IPS DF 4.7 (cell line): Measurements from ENCODE around the gene GLCE.

Experiments
- DNase-seq: peaks from one replicate; pipeline ENCODE4 v3.0.0-alpha.2; 2013; ENCODE audit warnings: low spot score; ENCODE audit errors: extremely low read depth

Gene GLCE

DNA sequence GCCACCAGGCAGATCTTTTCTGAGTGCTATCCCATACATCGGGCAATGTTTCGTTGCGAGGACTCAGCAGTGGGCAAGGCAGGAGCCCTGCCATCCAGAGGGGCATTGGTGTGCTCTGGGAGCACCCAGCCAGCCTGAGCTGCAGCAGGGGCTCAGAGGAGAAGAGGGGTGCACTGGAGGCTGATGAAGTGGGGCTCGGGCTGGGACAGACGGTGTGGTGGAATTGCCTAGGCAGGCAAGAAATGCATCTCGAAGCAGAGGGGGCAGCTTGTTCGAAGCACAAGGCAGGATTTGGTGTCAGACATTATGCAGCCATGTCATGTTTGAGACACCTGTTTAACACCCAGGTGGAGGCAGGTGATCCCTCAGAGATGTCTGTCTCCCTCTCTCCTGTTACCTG is 157.6 kb downstream of the GLCE start:
- DNase-seq, result no peak

DNA sequence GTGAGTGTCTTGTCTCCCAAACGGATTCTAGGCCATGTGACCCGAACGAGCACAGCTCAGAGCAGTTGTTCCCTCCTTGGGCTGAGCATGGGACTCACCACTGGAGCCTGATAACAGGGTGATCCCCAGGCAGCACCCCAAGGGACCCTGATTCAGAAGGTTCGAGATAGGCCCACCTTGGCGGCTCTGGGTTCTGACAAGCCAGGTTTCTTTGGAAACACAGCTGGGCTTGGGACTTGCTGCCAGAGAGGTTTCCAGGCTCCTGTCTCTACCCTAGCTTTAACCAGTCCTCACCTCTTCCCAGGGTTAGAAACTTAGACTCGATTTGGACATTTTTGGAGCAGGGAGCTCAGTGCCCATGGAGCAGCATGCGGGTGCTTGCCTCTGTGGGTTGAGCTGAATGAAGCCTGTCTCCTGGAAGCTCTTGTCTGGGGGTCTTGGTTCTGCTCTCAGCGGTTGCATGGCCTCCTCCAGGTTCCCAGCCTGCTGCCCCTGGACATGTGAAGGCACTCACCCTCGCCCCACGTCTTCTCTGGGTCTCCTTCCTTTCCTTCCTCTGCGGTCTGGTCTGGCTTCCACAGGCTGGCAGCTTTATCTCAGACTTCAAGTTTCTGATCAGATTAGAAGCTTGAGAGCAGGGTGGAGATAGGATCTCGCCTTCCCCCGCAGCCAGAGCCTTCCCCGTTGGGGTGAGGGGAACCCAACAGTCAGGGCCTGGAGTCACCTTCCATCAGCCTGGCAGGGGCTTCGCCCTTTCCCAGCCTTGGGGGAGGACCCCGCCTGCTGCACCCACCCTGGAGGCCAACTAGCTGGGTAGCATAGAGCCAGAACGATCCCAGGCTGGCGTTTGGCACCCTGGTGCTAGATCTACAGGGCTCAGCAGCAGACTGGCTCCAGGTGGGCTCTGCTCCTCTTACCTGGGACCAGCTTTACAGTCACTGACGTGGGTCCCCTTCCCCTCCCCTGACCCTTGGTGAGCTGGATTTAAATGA is 159.2 kb downstream of the GLCE start:
- no peak for DNase-seq

DNA sequence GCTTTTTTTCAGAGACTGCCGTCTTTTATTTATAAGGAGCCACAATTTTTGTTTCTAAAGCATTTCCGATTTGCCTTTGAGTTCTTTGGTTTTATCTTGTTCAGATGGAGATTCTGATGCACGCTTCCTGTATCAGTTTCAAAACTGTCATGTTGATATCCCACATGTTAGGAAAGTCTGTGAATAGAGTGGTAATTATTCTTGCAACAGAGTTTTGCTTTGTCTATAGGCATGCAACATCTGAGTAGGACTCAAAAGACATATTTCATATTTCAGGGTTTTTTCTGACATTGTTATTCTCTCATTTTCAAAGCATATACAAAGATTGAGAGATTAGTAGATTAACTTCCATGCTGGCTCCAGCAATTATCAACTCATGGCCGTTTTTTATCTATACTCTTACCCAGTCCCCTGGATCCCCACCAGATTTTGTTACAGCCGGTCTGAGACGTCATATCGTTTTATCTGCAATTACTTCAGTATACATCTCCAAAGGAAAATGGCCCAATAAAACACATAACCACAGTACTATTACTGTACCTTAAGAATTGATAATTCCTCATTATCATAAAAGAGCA is 160.6 kb downstream of the GLCE start:
- no peak for DNase-seq
